T-helper 1 cell treated with Interleukin-12 subunit alpha and Interleukin-12 subunit beta and Interleukin-4 antibody, amounts not matched to agents 30 μg/mL and 1 μg/mL, for 36 hours (primary cell): ENCODE data around the gene PRF1.
A peak's percentile ranks its signal among the peaks of the same experiment; 100 is the strongest.
"Not testable (repeated sequence)": the region's sequence is repeated elsewhere in the genome, so short reads cannot be mapped to it uniquely, and the experiment has no call there.

ENCODE experiments used
- H3K27ac Mint-ChIP-seq: one replicate; pipeline ENCODE4 v1.8.0; 2021; ENCODE audit warnings: mild to moderate bottlenecking, mixed read lengths
- H3K27me3 Mint-ChIP-seq: one replicate; pipeline ENCODE4 v1.8.0; 2021; ENCODE audit warnings: low read depth, mixed read lengths
- H3K36me3 Mint-ChIP-seq: one replicate; pipeline ENCODE4 v1.8.0; 2021; ENCODE audit warnings: low read depth, mixed read lengths
- H3K4me1 Mint-ChIP-seq: one replicate; pipeline ENCODE4 v1.8.0; 2021; ENCODE audit warnings: low read depth, mixed read lengths
- H3K4me3 Mint-ChIP-seq: one replicate; pipeline ENCODE4 v1.8.0; 2021; ENCODE audit warnings: mild to moderate bottlenecking, moderate library complexity, mixed read lengths
- H3K9me3 Mint-ChIP-seq: one replicate; pipeline ENCODE4 v1.8.0; 2021; ENCODE audit warnings: mixed read lengths

PRF1 gene

DNA sequence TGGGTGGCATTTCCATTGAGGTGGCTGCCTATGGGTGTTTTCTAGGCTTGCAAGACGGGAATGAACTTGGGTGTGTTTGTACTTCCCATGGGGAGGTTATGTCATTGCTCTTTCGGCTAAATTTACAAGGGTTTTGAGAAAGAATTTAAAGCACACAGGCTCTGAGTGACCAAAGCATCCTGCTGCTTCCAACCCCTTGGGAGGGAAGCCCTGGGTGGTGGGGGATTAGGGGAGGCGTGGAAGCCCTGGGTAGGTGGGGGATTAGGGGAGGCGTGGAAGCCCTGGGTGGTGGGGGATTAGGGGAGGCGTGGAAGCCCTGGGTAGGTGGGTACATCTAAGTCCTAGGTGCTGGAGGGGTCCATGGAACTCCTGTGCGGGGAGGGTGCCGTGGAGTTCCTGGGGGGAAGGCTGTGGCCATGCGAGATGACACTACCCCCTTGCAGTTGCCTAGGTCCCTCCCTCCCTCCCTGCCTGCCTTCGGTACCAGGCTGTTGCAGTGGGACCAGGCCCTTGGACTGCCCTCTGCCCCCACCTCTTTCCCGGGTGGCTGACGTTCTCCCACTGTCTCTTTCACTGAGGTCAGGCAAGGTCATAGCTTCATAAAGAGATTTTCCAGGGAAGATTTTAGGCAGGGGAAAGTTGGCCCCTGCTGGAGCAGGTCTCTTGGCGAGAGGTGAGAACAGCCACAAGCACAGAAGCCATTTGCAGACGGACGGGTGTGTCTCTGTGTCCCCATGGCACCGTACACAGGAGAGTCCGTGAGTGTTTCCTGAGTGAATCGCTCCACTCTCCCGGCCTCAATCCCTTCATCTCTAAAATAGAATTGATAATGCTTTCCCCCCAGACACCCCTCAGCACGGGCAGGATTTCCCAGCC lies 19.5 kb downstream of the PRF1 start:
- Mint-ChIP-seq H3K9me3 (no peaks in the 10 kb centered on the region), H3K4me3 (no peak overlapping the region), H3K27me3 (peaks cover 4% of the 10 kb centered on the region), H3K36me3 (peaks cover 2% of the 10 kb centered on the region), H3K4me1 (peaks cover 22% of the 10 kb centered on the region), H3K27ac (no peak overlapping the region)

DNA sequence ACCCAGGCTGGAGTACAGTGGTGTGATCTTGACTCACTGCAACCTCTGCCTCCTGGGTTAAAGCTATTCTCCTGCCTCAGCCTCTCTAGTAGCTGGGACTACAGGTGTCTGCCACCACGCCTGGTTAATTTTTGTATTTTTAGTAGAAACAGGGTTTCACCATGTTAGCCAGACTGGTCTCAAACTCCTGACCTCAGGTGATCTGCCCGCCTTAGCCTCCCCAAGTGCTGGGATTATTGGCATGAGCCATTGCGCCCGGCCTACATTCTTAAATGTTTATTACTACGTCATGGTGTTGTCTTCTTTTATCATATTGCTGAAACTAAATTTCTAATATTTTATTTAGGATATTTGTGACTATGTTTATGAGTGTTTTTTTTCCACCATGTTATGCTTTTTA lies 21.4 kb downstream of the PRF1 start:
- peaks cover 36% of the 10 kb centered on the region for H3K4me1 Mint-ChIP-seq
- H3K4me3 Mint-ChIP-seq, H3K27me3 Mint-ChIP-seq, H3K27ac Mint-ChIP-seq, H3K36me3 Mint-ChIP-seq, H3K9me3 Mint-ChIP-seq: not testable (repeated sequence)

DNA sequence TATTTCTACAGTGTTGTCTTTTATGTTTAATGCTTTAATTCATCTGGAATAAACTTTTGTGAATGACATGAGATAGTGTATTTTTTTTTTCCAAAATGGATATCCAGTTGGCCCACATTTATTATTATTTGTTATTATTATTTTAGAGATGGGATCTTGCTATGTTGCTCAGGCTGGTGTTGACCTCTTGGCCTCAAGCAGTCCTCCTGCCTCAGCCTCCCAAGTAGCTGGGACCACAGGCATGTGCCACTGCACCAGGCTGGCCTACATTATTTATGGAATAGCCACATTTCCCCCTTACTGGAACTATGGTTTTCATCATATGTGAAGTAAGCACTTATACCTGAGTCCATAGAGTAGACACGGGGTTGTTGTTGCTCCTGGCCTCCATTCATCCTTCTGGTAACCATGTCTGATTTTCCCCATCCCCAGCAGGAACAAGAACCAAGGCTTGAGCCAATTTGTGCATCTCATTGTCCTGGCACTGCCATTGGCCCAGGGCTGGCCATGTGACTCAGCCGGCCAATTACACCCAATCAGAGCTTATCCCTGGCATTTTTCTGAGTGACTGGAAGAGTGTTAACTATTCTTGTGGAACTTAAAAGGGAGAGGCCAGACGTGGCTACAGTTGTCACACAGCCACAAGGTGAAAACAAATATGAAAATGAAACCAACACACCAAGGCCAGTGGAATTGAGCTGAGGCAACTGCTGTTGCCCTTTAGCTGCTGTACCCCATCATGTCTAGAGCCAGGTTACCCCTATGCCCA lies 23.1 kb downstream of the PRF1 start:
- Mint-ChIP-seq H3K9me3 (no peaks in the 10 kb centered on the region), H3K4me1 (peaks cover 41% of the 10 kb centered on the region), H3K27me3 (peaks cover 4% of the 10 kb centered on the region), H3K4me3 (peak overlapping the region; percentile 69), H3K27ac (peak overlapping the region; percentile 92), H3K36me3 (peaks cover 2% of the 10 kb centered on the region)

DNA sequence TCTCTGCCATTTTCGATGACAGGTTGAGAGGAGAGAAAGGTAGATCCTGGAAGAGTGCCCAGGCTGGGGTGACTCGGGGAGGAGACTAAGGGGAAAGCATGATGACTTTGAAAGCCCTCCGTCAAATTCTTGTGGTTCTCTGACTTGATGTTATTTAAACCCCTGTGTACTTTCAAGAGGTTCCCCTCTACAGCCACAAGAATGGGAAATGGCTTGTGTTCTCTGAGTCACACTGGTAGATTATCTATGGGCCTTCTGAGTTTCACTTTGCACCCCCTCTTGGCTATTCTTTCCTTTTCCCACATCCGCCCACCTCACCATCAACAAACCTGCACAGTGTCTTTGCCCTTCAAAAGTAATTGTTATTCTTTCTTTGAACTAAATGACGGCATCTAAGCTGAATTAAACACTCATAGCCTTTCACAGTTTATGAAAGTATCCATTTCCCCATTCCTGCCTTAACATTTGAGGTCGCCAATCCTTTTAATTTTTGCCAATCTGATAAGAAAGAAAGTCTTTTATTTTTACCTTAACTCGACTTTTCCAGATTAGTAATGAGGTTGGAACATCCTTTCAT lies 24.1 kb downstream of the PRF1 start:
- Mint-ChIP-seq H3K36me3 (peaks cover 2% of the 10 kb centered on the region), H3K9me3 (no peaks in the 10 kb centered on the region), H3K4me3 (peak overlapping the region; percentile 69), H3K27ac (peak overlapping the region; percentile 92), H3K27me3 (peaks cover 4% of the 10 kb centered on the region), H3K4me1 (peaks cover 41% of the 10 kb centered on the region)

DNA sequence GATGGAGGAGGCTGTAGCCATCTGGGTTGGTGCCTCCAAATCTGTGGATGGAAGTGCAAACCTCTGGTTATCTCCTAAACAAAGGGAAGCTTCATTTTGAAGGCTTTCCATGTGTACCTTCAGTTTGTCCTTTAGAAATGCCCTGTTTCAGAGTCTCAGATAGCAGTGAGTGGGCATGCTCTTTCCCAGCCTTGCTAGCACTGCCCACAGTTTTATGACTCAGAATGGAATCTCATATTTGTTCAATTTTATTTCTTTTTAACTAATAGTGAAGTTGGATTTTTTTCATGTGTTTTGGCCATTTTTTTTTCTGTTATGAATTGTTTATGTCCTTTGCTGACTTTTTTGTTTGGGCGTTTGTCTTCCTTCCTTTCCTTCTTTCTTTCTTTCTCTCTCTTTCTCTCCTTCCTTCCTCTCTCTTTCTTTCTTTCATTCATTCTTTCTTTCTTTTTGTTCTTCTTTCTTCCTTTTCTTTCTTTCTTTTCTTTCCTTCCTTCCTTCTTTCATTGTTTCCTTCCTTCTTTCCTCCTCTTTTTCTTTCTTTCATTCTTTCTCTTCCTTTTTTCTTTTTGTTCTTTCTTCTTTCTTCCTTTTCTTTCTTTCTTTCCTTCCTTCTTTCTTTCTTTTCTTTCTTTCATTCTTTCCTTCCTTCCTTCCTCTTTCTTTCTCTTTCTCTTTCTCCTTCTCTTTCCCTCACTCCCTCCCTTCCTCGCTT lies 25.6 kb downstream of the PRF1 start:
- Mint-ChIP-seq H3K4me1 (peaks cover 44% of the 10 kb centered on the region), H3K27ac (peak overlapping the region; percentile 66)

DNA sequence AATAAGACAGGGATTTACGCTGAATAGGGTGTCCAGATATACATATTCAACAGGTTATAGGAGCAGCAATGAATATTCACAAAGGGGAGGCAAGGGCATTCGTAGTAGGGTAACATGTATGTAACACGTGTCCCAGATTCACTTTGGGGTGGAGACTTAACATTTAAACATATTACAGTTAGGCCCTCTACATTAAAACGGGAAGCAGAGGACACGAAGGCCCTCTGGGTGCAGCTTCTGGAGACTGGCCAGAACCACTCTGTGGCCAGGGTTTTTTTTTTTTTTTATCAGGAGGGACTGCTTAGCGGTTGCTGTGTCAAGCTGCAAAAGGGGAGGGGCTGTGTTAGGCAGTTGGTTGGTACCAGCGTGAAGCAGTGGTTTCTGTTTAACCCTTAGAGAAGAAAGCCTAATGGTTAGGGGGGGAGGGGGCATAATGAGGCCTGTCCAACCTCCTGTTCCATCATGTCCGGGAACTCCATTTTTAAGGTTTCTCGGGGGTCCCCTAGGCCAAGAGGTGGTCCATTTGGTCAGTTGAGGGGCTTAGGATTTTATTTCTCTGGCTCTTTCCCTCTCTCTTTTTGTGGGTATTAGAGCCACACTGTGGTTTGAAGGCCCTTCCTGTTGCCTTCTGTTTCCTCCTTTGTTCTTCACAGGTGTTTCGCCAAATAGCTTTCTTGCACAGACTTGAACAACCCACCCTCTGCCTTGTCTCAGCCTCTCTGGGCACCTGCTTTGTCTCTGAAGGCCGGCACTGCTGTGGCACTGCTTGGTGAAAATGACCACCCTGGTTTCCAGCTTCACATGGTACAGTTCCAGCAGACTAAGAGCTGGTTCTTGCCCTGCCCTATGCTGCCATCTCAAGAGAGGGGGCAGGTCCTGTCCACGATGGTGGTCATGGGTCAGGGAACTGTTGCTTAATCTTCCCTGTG lies 26.4 kb downstream of the PRF1 start:
- Mint-ChIP-seq H3K27ac (no peak overlapping the region), H3K4me1 (peaks cover 44% of the 10 kb centered on the region), H3K9me3 (no peaks in the 10 kb centered on the region), H3K36me3 (peaks cover 2% of the 10 kb centered on the region), H3K4me3 (no peak overlapping the region), H3K27me3 (no peaks in the 10 kb centered on the region)

More for the DNA sequence above, 25.6 kb downstream of the PRF1 start:
- peak overlapping the region; percentile 61 for H3K4me3 Mint-ChIP-seq
- no peaks in the 10 kb centered on the region for H3K9me3 Mint-ChIP-seq
- H3K27me3 Mint-ChIP-seq: no peaks in the 10 kb centered on the region
- peaks cover 2% of the 10 kb centered on the region for H3K36me3 Mint-ChIP-seq

DNA sequence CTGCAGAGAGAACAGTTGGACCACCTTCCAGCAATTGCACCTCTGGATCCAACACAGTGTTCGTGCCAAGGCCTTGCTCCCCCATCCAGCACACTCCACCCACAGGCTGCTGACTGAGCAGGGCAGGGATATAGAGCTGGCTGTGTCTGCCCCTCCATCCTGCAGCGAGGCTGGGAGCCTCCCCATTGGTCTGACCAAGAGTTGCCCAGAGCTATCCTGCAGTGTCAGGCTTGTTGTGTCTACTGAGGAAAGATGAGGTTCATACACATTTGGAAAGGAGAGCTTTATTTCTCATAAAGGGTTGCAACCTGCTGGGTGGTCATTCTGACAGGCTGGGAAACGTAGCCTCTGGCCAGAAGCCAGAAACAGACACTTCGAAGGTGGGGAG lies 27.1 kb downstream of the PRF1 start:
- Mint-ChIP-seq H3K36me3 (peaks cover 2% of the 10 kb centered on the region), H3K27ac (no peak overlapping the region), H3K4me1 (peaks cover 44% of the 10 kb centered on the region), H3K4me3 (no peak overlapping the region), H3K27me3 (no peaks in the 10 kb centered on the region), H3K9me3 (no peaks in the 10 kb centered on the region)

DNA sequence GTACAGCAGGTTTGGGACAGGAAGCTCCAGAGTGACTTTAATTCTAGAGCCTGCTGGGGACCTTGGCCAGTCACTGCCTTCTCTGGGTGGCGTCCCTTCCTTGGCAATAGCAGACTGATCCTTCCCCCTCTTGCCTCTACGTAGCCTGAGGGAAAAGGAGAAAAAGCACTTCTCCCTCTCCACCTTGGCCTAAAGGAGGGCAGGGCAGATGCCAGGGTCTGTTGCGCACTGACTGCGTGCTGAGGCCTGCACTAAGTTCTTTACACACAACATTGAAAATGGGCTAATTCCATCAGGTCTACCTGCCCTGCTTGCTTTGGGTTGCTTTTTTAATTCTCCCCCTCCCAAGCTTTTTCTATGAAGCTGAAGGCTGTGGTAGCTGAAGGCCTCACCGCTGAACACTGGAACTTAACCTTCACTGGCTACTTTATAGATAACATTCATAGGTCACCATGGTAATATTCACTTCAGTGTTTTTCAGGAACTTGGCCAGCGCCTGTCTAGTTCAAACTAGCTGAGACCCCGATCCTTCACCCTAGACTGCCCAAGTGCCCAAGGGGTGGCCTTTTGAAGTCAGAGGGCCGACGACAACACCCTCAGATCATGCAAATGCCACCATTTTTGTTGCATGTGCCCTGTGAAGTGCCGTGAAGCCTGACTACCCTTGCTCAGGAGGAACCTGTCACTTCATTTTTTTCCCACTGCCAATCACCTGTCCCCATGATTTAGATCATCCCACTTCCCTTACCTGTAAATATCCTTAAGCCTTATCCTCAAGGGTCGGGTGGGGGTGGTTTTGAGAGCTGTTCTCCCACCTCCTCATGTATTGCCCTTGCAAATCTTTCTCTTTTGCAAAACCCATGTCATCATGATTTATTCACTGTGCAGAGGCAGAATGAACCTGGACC lies 28.7 kb downstream of the PRF1 start:
- Mint-ChIP-seq H3K4me3 (no peak overlapping the region), H3K9me3 (no peaks in the 10 kb centered on the region), H3K36me3 (no peaks in the 10 kb centered on the region), H3K27ac (no peak overlapping the region), H3K4me1 (peaks cover 39% of the 10 kb centered on the region), H3K27me3 (no peaks in the 10 kb centered on the region)

DNA sequence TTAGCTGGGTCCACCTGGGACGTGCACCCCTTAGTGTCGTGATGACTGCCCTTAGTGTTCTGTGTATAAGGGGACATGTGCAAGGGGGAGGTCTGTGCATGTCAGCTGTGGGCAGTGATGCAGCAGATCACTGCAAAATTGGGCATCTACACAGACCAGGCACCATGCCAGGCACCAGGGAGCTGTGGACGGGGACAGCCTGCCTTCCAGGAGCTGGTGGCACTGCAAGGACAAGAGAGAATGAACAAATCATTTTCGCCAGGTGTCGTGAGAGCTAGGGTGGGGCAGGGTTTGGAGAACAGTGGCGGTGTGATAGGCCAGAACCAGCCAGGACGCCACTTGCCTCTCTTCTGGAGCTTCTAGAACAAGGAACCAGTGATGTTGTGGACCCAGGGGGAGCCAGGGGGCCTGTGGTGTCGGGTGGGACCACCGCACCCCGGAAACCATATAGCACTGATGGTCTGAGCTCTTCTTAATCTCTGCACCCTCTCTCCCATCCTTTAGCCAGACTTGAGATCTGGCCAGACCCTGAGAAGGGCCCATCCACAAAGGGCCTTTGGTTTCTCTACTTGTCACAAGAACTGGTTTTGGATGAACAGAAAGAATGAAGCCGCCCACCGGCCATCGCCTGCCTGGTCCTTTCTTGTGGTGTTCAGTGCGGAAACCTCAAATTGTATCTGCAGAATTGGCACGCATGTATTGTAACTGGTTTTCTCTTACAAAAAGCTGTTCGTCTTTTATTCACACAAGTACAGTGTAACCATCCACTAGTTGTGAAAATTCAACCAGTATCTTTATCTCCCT lies 30.7 kb downstream of the PRF1 start:
- Mint-ChIP-seq H3K27me3 (no peaks in the 10 kb centered on the region), H3K9me3 (no peaks in the 10 kb centered on the region), H3K4me1 (peaks cover 19% of the 10 kb centered on the region), H3K36me3 (no peaks in the 10 kb centered on the region), H3K4me3 (no peak overlapping the region), H3K27ac (no peak overlapping the region)

DNA sequence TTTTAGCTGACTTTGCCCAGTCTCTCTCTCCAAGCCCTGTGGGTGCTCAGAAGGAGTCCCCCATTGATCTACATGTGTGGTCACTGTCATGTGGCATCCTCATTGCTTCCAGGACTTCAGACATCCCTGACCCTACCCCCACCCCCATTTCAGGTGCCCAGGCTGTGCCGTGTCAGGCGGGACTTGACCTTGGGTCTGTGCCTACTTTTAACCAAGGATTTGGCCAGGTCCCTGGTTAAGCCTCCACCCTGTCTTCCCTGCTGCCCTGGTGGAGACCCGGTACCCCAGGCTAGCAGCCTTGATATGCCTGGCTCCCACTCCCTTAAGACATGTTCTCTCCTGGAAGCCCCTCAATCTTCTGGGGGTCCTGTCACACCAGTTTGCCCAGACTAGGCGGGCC lies 31.3 kb downstream of the PRF1 start:
- Mint-ChIP-seq H3K4me3 (no peak overlapping the region), H3K9me3 (no peaks in the 10 kb centered on the region), H3K27me3 (no peaks in the 10 kb centered on the region), H3K36me3 (no peaks in the 10 kb centered on the region), H3K4me1 (peaks cover 14% of the 10 kb centered on the region), H3K27ac (no peak overlapping the region)

DNA sequence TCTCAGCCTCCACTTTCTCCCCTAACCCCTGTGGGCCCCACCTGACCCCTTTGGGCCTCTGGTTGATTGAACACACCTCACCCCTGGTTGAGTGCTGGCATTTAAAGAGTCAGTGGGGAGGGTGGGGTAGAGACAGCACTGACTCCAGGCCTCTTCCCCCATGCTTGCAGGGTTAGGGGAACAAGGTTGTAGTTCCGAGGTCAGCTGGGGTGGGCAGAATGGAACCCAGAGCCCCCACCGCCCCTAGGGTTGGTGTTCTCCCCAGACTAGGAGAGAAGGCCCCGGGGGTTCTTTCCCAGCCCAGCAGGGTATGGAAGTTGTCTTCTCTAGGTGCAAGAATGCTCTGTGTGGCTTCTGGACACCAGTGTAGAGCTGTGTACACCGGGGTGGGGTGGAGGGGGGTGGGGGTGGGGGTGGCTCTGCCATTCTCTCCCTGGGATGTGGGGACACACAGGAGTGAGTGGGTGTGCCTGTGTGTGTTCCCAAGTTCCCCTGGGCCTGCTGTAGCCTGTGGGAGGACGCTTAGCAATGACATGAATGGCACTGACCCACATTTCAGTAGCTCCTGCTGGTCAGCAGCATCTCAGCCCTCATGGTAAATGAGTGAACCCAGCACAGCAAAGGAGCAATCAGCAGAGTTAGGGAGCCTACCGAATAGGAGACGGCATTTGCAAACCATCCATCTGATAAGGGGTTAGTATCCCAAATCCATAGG lies 33.6 kb downstream of the PRF1 start:
- Mint-ChIP-seq H3K27ac (no peak overlapping the region), H3K4me1 (peaks cover 8% of the 10 kb centered on the region), H3K4me3 (no peak overlapping the region), H3K9me3 (no peaks in the 10 kb centered on the region), H3K36me3 (no peaks in the 10 kb centered on the region), H3K27me3 (no peaks in the 10 kb centered on the region)

DNA sequence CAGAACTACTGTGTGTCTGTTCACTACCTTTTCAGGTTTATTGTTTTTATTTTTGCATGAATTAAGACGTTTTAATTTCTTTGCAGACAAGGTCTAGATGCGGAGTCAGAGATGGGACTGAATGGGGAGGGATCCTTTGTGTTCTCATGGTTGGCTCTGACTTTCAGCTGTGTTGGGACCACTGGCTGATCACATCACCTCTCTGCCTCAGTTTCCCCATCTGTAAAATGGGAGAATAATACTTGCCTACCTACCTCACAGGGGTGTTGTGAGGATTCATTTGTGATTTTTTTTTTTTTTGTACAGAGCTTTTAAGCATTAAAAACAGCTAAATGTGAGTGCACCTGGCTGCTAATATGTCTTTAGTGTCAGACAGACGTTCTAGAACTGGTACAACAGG lies 34.4 kb downstream of the PRF1 start:
- H3K4me3 Mint-ChIP-seq: no peak overlapping the region
- H3K27me3 Mint-ChIP-seq: no peaks in the 10 kb centered on the region
- H3K36me3 Mint-ChIP-seq: no peaks in the 10 kb centered on the region
- H3K27ac Mint-ChIP-seq: no peak overlapping the region
- no peaks in the 10 kb centered on the region for H3K9me3 Mint-ChIP-seq
- peaks cover 13% of the 10 kb centered on the region for H3K4me1 Mint-ChIP-seq
